HG02970 (cell line): Measurements from ENCODE around the gene EPB41L2.
"Not testable (repeated sequence)": the region's sequence is repeated elsewhere in the genome, so short reads cannot be mapped to it uniquely, and the experiment has no call there.

ENCODE experiments used
- ATAC-seq: cut with Tn5 transposase; IDR thresholded peaks from one replicate; pipeline ENCODE4 v1.9.1; 2021; ENCODE audit warnings: mild to moderate bottlenecking, moderate library complexity, moderate number of reproducible peaks; ENCODE audit not compliant: unreplicated experiment, low FRiP score

Gene EPB41L2

GRCh38 chr6:131038597-131039344 is 24.3 kb downstream of the EPB41L2 start:
- ATAC-seq, result no peak

- ATAC-seq, result no peak
These were observed 25.7 kb downstream of the EPB41L2 start for GRCh38 chr6:131037194-131037897.

DNA sequence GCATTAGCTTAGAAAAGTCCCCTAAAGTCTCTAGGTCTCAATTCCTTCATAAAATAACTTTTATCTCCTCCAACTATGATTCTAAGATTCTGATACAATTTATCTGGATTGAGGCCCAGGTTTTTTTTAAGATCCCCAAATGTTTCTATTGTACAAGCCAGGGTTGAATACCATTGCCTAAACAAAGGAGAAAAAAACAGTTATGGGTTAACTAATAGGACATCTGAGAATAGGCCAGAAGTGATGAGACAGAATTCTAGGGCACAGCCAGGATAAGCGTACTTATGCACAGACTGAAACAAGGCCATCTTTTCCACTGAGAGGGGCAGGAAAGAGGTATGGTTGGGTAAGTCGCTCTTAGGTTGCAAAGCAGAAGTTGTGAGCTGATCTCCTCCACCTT is 26.4 kb downstream of the EPB41L2 start:
- ATAC-seq, result no peak

DNA sequence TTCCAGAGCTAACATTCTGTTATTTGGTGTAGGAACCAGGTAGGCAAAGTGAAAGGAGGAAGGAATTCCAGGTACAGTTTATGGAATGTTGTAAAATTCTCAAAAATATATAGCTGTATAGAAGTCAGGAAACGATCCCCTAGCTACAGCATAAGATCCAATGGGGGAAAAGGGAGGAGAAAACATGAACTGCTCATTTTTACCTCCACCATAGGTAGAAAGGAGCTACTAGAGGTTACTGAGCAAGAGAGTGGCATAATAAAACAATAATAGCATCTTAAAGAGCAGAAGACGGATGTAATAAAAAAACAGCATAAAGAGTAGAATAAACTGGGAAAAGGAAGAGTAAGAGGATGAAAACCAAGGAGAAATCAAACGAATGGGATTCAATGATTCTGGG is 26.9 kb downstream of the EPB41L2 start:
- ATAC-seq, result no peak

DNA sequence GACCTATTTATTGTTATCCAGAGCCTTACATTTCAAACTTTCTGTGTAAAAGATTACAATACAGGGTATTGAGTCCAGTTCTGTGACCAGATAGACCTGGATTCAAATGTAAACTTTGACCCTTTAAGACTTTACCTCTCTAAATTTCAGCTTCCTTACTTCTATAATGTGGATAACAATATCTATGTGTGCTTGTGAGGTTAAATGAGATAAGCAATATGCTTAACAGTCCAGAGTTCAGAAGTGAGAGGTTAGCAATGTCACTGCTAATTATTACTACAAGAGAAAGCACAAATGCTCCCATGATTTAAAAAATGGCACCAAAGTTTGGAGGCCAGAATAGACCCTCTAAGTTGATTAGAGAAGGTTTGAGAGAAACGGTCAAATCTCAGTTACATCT is 27.5 kb downstream of the EPB41L2 start:
- ATAC-seq, result no peak

DNA sequence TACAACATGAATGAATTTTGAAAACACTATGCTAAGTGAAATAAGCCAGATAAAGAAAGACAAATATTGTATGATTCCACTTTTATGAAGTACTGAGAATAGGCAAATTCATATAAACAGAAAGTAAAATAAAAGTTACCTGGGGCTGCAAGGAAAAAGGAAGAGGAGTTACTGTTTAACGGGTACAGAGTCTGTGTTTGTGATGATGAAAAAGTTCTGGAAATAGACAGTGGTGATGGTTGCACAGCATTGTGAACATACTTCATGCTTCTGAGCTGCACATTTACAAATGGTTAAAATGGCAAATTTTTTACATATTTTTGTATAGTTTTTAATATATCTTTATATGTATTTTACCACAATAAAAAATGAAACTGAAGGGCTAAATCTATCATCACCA is 29.4 kb downstream of the EPB41L2 start:
- no peak for ATAC-seq

DNA sequence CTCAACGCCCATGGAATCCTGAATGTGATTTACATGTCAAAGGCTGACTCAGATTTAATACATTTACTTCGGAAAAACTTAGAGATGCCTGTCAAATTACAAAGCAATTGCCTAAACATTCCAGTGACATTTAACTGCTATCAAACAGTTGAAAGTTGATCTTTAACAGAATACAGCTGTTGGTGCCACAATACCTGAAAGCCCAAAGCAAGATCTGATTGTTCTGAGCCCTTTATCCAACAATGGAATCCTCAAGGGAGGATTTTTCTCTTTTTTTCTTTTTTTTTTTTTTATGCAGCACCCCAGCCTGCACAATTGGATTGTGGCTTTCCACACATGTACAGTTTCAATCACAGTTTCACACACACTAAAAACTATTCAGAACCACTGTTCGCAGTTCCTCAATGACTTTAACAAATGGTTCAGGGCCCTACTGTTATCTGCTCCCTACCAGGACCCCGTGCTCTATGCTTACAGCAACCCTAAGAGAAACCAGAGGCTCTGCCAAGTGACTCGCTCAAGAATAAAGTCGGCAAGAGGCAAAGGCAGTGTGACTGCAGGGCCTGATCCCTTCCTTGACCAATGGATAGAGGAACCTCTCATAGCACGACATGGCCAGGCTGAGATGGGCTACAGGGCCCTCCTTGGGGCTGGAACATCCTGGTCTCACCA is 33.3 kb downstream of the EPB41L2 start:
- ATAC-seq, result peak; percentile 51

DNA sequence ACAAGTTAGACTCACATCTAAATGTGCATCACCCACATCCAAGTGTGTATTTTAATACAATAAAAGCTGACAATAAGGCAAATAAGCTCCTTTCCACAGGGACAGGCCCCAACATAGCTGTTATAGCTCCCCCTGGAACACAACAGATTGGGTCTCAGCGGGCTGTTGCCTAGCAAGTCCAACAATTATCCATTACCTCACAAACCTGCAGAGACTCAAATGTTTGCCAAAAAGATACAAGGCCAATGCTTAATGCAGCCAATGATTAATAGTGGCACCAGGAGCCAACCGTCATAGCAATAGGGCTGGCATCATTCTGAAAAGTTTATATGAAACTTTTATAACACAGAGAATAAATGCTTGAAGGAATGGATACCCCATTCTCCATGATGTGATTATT is 35.7 kb downstream of the EPB41L2 start:
- no peak for ATAC-seq

DNA sequence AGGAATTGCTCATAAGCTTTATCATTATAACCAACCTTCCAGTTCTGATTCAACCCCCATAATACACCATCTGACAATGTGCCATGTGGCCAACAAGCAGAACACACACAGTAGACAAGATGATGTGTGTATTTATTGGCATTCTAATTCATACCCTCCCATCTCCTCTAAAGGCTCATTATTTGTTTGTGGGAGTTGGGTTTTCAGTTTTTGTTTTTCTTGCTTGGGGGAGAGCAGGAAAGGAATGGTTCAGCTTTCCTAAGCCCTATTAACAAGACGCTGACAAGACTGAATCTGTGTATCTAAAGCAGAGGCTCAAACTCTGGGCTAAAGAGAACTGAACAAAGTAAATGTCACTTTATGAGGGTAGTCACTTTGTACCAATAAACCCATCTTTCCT is 36.8 kb downstream of the EPB41L2 start:
- no peak for ATAC-seq

- ATAC-seq, result no peak
These were observed 38.5 kb downstream of the EPB41L2 start for GRCh38 chr6:131024565-131024964.

- no peak for ATAC-seq
These were observed 39.1 kb downstream of the EPB41L2 start for GRCh38 chr6:131023834-131024504.

DNA sequence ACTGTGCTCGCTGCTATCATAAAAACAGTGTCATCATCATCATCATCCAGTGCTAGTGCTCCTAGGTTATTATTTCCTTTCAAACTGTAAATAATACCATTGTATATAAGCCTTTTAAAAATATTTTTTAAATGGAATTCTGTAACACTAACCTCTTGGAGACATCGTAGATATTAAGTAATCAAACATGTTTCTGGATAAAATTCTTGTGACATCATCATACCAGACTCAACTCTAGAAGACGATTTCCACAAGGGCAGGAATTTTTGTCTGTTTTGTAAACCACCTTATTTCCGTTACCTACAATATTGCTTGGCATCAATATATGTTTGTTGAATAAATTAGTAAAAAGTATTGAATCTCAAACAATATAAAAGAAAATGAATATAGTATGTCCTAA is 40.4 kb downstream of the EPB41L2 start:
- ATAC-seq, result no peak

DNA sequence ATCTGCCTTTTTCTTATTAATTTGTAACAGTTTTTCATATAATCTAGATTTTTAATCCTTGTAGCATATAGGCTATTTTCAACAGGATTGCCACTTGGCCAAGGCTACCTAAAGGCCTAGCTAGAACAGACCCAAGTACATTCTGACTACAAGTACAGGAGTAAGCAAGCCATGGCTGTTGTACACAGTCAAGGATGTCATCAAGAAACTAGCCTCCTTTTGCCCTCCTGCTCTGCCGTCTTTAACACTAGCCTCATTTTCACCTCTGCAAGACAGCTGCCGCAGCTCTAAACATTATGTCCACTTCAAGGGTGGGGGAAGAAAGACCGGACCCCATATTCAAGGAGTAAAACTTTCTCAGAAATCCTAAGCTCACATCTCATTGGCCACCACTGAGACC is 45.1 kb downstream of the EPB41L2 start:
- ATAC-seq, result no peak

GRCh38 chr6:131015630-131016263 is 47.3 kb downstream of the EPB41L2 start:
- ATAC-seq, result no peak

DNA sequence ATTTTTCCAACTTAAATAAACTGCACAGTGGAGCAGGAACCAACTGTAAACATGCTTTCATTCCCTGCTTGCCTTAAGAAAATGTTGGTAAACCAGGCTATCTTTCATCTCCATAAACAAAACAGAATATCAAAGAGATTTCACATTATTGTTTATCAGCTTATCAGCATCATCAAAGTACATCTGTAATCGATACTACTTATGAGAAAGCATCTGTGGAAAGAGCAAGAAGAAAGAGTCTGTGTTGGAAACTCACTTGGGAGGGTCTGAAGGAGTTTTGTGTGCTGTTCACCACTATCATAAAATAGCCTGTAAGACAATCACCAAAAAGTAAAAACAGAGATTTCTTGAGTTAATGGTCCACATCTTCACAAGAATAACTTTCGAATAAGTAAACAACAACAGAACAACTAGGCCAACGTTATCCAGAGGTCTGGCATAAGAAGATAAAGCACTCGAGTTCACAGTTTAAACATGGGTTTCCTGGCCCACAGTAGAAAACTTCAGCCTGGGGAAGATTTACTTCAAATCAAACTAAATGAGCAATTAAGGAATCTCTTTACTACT is 47.9 kb downstream of the EPB41L2 start:
- ATAC-seq, result no peak

- ATAC-seq, result no peak
These were observed 48.8 kb downstream of the EPB41L2 start for GRCh38 chr6:131014080-131014776.

DNA sequence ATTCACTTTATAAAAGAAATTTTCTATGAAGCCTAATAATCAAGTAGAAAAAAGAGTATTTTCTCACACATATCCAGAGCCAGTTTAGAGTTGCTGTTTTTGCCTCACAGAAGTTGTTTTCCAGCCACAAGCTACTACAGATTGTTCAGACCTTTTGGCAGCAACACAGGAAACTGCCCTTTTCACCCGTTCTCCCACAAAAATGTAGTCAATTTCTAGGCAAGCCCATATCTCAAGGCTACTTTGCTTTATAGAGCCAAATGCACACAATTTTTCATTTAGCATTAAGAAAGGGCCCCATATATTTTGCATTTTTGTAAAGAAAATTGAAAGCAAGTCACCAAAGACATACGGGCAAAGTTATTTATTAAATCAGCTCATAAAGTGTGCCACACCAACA is 49.5 kb downstream of the EPB41L2 start:
- no peak for ATAC-seq

- ATAC-seq, result no peak
These were observed 53.3 kb downstream of the EPB41L2 start for GRCh38 chr6:131009790-131010189.

GRCh38 chr6:131008965-131009364 is 54.1 kb downstream of the EPB41L2 start:
- ATAC-seq, result not testable (repeated sequence)

GRCh38 chr6:131007964-131008363 is 55.1 kb downstream of the EPB41L2 start:
- not testable (repeated sequence) for ATAC-seq
